Epithelial cell of proximal tubule (primary cell): ENCODE results near the gene TUSC2. TPM values are rescaled to one million over a fixed set of nuclear protein-coding genes. Genes with fewer than 3 reads are reported as not detected.
"Not testable (repeated sequence)": the region's sequence is repeated elsewhere in the genome, so short reads cannot be mapped to it uniquely, and the experiment has no call there.

Experiments used
- DNase-seq: peaks from one replicate; pipeline ENCODE4 v3.0.0-alpha.2; 2011; ENCODE audit warnings: low read depth
- H3K4me3 ChIP-seq: 2 replicates; pipeline ENCODE4 v1.5.1; 2011; ENCODE audit warnings: low read depth, mild to moderate bottlenecking, low read length
- total RNA-seq: library from RNA; depleted of rRNA; stranded (reverse); fragments of >200 nt; gene quantifications from 2 replicates; pipeline ENCODE4 v1.2.3, GENCODE V29; 2015
- TF ChIP-seq, protein P1 (sequence below): conservative IDR thresholded peaks from 2 replicates; pipeline ENCODE4 v1.5.1; 2012; ENCODE audit warnings: low read depth, mild to moderate bottlenecking, low read length

Gene TUSC2
- total RNA-seq, 1 donor from 2014 or later, result 46.6 TPM

GRCh38 chr3:50318615-50319014 lies 9.4 kb downstream of the TUSC2 start:
- DNase-seq, result no peak
- H3K4me3 ChIP-seq, result no peak overlapping the region
- TF ChIP-seq, protein P1, sequence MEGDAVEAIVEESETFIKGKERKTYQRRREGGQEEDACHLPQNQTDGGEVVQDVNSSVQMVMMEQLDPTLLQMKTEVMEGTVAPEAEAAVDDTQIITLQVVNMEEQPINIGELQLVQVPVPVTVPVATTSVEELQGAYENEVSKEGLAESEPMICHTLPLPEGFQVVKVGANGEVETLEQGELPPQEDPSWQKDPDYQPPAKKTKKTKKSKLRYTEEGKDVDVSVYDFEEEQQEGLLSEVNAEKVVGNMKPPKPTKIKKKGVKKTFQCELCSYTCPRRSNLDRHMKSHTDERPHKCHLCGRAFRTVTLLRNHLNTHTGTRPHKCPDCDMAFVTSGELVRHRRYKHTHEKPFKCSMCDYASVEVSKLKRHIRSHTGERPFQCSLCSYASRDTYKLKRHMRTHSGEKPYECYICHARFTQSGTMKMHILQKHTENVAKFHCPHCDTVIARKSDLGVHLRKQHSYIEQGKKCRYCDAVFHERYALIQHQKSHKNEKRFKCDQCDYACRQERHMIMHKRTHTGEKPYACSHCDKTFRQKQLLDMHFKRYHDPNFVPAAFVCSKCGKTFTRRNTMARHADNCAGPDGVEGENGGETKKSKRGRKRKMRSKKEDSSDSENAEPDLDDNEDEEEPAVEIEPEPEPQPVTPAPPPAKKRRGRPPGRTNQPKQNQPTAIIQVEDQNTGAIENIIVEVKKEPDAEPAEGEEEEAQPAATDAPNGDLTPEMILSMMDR, result no peak

GRCh38 chr3:50318163-50318562 lies 9.9 kb downstream of the TUSC2 start:
- no peak overlapping the region for H3K4me3 ChIP-seq
- DNase-seq, result no peak
- TF ChIP-seq, protein P1, result no peak

GRCh38 chr3:50317300-50317699 lies 10.7 kb downstream of the TUSC2 start:
- no peak for DNase-seq
- no peak overlapping the region for H3K4me3 ChIP-seq
- TF ChIP-seq, protein P1, result no peak

- TF ChIP-seq, protein P1, result no peak
- DNase-seq, result no peak
- no peak overlapping the region for H3K4me3 ChIP-seq
Measured at GRCh38 chr3:50316657-50317242, 11.3 kb downstream of the TUSC2 start.

GRCh38 chr3:50314816-50315215 lies 13.2 kb downstream of the TUSC2 start:
- DNase-seq, result no peak
- no peak overlapping the region for H3K4me3 ChIP-seq
- TF ChIP-seq, protein P1, result no peak

DNA sequence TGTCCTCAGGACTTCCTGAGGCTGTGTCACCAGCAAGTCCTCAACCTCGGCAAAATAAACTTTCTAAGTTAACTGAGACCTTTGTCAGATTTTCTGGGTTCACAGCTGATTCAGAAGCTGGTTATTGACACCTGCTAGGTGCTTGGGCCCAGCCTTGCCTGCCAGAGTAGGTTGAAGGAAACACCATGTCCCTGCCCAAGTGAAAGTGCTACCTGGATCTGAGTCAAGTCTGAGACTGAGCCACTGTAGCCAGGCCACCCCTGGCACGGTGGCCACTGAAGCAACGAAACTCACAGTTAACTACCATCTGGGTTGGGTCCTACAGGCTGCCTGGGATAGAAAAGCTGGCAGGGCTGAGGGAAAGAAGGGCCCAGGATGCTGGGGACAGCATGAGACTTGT lies 13.7 kb downstream of the TUSC2 start:
- TF ChIP-seq, protein P1, result no peak
- no peak overlapping the region for H3K4me3 ChIP-seq
- DNase-seq, result no peak

DNA sequence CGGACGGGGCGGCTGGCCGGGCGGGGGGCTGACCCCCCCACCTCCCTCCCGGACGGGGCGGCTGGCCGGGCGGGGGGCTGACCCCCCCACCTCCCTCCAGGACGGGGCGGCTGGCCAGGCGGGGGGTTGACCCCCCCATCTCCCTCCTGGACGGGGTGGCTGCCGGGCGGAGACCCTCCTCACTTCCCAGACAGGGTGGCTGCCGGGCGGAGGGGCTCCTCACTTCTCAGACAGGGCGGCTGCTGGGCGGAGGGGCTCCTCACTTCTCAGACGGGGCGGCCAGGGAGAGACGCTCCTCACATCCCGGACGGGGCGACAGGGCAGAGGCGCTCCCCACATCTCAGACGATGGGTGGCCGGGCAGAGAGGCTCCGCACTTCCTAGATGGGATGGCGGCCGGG lies 16.0 kb downstream of the TUSC2 start:
- H3K4me3 ChIP-seq, DNase-seq: not testable (repeated sequence)
